ENCODE results near the gene KCNK10.

- TF ChIP-seq, protein P1, sequence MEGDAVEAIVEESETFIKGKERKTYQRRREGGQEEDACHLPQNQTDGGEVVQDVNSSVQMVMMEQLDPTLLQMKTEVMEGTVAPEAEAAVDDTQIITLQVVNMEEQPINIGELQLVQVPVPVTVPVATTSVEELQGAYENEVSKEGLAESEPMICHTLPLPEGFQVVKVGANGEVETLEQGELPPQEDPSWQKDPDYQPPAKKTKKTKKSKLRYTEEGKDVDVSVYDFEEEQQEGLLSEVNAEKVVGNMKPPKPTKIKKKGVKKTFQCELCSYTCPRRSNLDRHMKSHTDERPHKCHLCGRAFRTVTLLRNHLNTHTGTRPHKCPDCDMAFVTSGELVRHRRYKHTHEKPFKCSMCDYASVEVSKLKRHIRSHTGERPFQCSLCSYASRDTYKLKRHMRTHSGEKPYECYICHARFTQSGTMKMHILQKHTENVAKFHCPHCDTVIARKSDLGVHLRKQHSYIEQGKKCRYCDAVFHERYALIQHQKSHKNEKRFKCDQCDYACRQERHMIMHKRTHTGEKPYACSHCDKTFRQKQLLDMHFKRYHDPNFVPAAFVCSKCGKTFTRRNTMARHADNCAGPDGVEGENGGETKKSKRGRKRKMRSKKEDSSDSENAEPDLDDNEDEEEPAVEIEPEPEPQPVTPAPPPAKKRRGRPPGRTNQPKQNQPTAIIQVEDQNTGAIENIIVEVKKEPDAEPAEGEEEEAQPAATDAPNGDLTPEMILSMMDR (IDR thresholded peaks at IDR 0.05; ENCODE audit: insufficient read depth, low read length, poor library complexity, severe bottlenecking) = no peak
- no peak for TF ChIP-seq EZH2phosphoT487 (conservative IDR thresholded peaks at IDR 0.05; ENCODE audit: low read length)
Measured at GRCh38 chr14:88242446-88242845, 80.6 kb downstream of the KCNK10 start.
